MM.1S (cell line): ENCODE results near the gene NFKB2.

ENCODE experiments used
- DNase-seq: peaks from one replicate; pipeline ENCODE4 v3.0.0-alpha.2; 2015
- H2AFZ ChIP-seq: fragments of 300-600 bp; sonication (generic); 2 replicates; pipeline ENCODE4 v1.6.0; 2016; ENCODE audit warnings: antibody characterized with exemption, low read length
- H3F3A ChIP-seq: fragments of 300-600 bp; sonication (generic); 2 replicates; pipeline ENCODE4 v1.6.1; 2016; ENCODE audit warnings: mild to moderate bottlenecking, antibody characterized with exemption, low read length, moderate library complexity, mixed read lengths; ENCODE audit not compliant: insufficient read depth
- H3K27ac ChIP-seq: fragments of 300-600 bp; sonication (generic); 2 replicates; pipeline ENCODE4 v1.5.1; 2016; ENCODE audit warnings: mild to moderate bottlenecking, low read length
- H3K27me3 ChIP-seq: fragments of 300-600 bp; sonication (generic); replicated peaks from 2 replicates; pipeline ENCODE4 v1.6.0; 2016; ENCODE audit warnings: low read length; ENCODE audit not compliant: insufficient read depth
- H3K36me3 ChIP-seq: fragments of 300-600 bp; sonication (generic); replicated peaks from 2 replicates; pipeline ENCODE4 v1.6.1; 2016; ENCODE audit warnings: mild to moderate bottlenecking, low read length, mixed read lengths; ENCODE audit not compliant: insufficient read depth
- H3K4me1 ChIP-seq: fragments of 300-600 bp; sonication (generic); 2 replicates; pipeline ENCODE4 v1.6.1; 2016; ENCODE audit warnings: low read length, mixed read lengths
- H3K4me2 ChIP-seq: fragments of 300-600 bp; sonication (generic); 2 replicates; pipeline ENCODE4 v1.6.0; 2016; ENCODE audit warnings: low read depth, low read length
- H3K4me3 ChIP-seq: fragments of 300-600 bp; sonication (generic); 2 replicates; pipeline ENCODE4 v1.5.1; 2016; ENCODE audit warnings: low read length, mixed read lengths
- H3K79me2 ChIP-seq: fragments of 300-600 bp; sonication (generic); 2 replicates; pipeline ENCODE4 v1.6.1; 2016; ENCODE audit warnings: mixed run types, low read length, mixed read lengths
- H3K9ac ChIP-seq: fragments of 300-600 bp; sonication (generic); 2 replicates; pipeline ENCODE4 v1.6.1; 2016; ENCODE audit warnings: low read length, mixed read lengths
- H3K9me2 ChIP-seq: fragments of 300-600 bp; sonication (generic); replicated peaks from 2 replicates; pipeline ENCODE4 v1.6.1; 2016; ENCODE audit warnings: mild to moderate bottlenecking, low read length, mixed read lengths; ENCODE audit not compliant: insufficient read depth
- H3K9me3 ChIP-seq: fragments of 300-600 bp; sonication (generic); replicated peaks from 2 replicates; pipeline ENCODE4 v1.6.1; 2016; ENCODE audit warnings: mild to moderate bottlenecking, low read length, mixed read lengths; ENCODE audit not compliant: insufficient read depth
- H4K20me1 ChIP-seq: fragments of 300-600 bp; sonication (generic); 2 replicates; pipeline ENCODE4 v1.6.1; 2016; ENCODE audit warnings: mild to moderate bottlenecking, low read length, moderate library complexity, mixed read lengths; ENCODE audit not compliant: insufficient read depth
- EZH2 ChIP-seq: fragments of 300-600 bp; sonication (generic); optimal IDR thresholded peaks from 2 replicates; pipeline ENCODE3; 2017; ENCODE audit warnings: low read depth, mild to moderate bottlenecking, antibody characterized with exemption, low read length, mixed read lengths
- EZH2phosphoT487 ChIP-seq: fragments of 300-600 bp; sonication (generic); IDR thresholded peaks from 2 replicates; pipeline ENCODE4 v1.6.1; 2018; ENCODE audit warnings: antibody characterized with exemption, low read length
- TF ChIP-seq, protein P1 (sequence below): fragments of 300-600 bp; sonication (generic); IDR thresholded peaks from 2 replicates; pipeline ENCODE4 v1.5.1; 2016; ENCODE audit warnings: antibody characterized with exemption, low read length, mixed read lengths

The NFKB2 gene

DNA sequence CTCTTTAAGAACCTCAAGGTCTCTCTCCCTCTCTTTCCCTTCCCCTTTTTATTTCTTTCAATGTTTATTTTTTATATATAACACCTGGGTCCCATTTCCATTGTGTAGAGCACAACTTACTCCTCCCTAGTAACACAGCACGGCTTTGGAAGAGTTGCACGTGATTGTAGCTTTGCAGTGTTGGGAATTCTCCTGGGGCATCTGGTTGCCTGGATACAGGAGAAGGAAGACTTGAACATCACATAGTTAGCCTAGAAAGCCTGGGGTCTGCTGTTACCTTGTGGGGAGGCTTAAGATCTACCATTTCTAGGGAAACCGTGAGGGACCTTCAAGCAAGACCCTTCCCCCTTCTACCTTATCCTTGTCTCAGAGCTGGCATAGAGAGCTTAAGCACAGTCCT is 41.1 kb upstream of the NFKB2 start:
- H3K36me3 ChIP-seq: peaks cover 18% of the 10 kb centered on the region; the same call in 1 of the 2 replicates
- no peak overlapping the region for H2AFZ ChIP-seq
- DNase-seq: no peak
- no peaks in the 10 kb centered on the region for H3K9me2 ChIP-seq
- no peak overlapping the region for H3K4me2 ChIP-seq
- TF ChIP-seq EZH2: no peak
- H3F3A ChIP-seq: 0 out of 2 replicates have a peak, but pooled peaks cover 3% of the 10 kb centered on the region
- H3K27ac ChIP-seq: no peak overlapping the region
- H3K9ac ChIP-seq: no peak overlapping the region
- H4K20me1 ChIP-seq: 0 out of 2 replicates have a peak, but pooled peaks cover 4% of the 10 kb centered on the region
- no peaks in the 10 kb centered on the region for H3K4me1 ChIP-seq
- H3K9me3 ChIP-seq: no peaks in the 10 kb centered on the region
- H3K4me3 ChIP-seq: no peak overlapping the region
- no peaks in the 10 kb centered on the region for H3K27me3 ChIP-seq
- H3K79me2 ChIP-seq: peaks cover 7% of the 10 kb centered on the region; the same call in 1 of the 2 replicates

DNA sequence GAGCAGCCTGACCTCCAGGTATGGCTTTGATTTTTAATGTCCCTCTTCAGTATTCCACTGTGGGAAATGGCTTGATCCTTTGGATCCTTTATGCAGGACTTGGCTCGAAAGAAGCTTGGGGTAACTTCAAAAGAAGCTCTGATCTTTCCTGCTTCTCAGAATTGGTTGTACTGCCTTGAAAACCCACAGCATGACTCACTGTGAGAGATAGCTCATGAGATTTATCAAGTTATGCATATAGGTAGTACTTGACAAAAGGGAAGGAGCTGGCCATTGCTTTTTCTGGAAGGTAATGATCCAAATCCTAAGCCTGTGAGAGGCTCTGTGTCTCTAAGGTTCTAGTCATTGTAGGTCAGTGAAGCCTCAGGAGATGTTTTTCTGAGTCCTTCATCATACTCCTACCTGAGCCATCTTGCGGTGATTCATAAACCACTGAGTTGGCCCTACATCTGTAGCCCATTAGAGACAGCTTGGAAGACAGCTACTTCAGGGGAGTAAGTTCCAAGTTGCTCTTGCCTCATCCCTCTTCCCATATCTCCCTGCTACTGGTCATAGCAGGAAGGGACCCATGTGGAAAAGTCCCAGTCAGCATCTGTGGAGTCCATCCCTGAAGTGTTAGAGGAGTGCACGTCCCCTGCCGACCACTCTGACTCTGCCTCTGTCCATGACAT is 36.7 kb upstream of the NFKB2 start:
- no peak overlapping the region for H3K9ac ChIP-seq

DNA sequence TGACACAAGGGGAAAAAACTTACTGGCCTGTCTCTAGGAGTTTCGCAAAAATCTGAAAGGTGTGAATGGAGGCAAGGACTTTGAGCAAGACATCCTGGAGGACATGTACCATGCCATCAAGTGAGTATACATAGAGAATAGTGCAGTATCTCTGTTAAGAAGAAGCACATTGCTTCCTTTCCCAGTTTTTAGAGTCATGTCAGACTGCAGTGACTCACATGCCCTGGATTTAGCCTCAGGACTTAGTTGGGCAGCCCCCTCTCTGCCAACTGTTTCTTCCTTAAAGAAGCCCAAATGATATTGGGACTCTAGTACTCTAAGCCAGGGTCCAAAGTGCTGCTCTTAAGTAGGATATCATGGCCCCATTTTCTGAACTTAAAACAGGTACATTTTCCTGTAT is 28.1 kb upstream of the NFKB2 start:
- no peaks in the 10 kb centered on the region for H3K9me2 ChIP-seq
- H4K20me1 ChIP-seq: no peaks in the 10 kb centered on the region
- H3K36me3 ChIP-seq: peaks cover 22% of the 10 kb centered on the region
- H3K4me3 ChIP-seq: no peak overlapping the region
- H3K27me3 ChIP-seq: no peaks in the 10 kb centered on the region
- no peak overlapping the region for H3K27ac ChIP-seq
- no peaks in the 10 kb centered on the region for H3F3A ChIP-seq
- no peak overlapping the region for H2AFZ ChIP-seq
- no peak for DNase-seq
- H3K79me2 ChIP-seq: no peaks in the 10 kb centered on the region
- H3K9ac ChIP-seq: no peak overlapping the region
- no peak for TF ChIP-seq EZH2phosphoT487
- no peak for TF ChIP-seq EZH2
- TF ChIP-seq, protein P1, sequence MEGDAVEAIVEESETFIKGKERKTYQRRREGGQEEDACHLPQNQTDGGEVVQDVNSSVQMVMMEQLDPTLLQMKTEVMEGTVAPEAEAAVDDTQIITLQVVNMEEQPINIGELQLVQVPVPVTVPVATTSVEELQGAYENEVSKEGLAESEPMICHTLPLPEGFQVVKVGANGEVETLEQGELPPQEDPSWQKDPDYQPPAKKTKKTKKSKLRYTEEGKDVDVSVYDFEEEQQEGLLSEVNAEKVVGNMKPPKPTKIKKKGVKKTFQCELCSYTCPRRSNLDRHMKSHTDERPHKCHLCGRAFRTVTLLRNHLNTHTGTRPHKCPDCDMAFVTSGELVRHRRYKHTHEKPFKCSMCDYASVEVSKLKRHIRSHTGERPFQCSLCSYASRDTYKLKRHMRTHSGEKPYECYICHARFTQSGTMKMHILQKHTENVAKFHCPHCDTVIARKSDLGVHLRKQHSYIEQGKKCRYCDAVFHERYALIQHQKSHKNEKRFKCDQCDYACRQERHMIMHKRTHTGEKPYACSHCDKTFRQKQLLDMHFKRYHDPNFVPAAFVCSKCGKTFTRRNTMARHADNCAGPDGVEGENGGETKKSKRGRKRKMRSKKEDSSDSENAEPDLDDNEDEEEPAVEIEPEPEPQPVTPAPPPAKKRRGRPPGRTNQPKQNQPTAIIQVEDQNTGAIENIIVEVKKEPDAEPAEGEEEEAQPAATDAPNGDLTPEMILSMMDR: no peak
- H3K4me1 ChIP-seq: no peaks in the 10 kb centered on the region
- H3K9me3 ChIP-seq: no peaks in the 10 kb centered on the region
- H3K4me2 ChIP-seq: no peak overlapping the region

More for the DNA sequence above, 36.7 kb upstream of the NFKB2 start:
- no peaks in the 10 kb centered on the region for H3K79me2 ChIP-seq
- H3K27ac ChIP-seq: no peak overlapping the region
- 0 out of 2 replicates have a peak, but pooled peaks cover 6% of the 10 kb centered on the region for H4K20me1 ChIP-seq
- no peak for DNase-seq
- peaks cover 14% of the 10 kb centered on the region; the same call in 1 of the 2 replicates for H3K36me3 ChIP-seq
- TF ChIP-seq, protein P1: no peak
- TF ChIP-seq EZH2 (no peak), EZH2phosphoT487 (no peak)
- no peaks in the 10 kb centered on the region for H3K4me1 ChIP-seq
- no peaks in the 10 kb centered on the region for H3K9me2 ChIP-seq
- H3K27me3 ChIP-seq: no peaks in the 10 kb centered on the region
- no peaks in the 10 kb centered on the region for H3K9me3 ChIP-seq
- H3F3A ChIP-seq: no peaks in the 10 kb centered on the region
- no peak overlapping the region for H3K4me3 ChIP-seq
- no peak overlapping the region for H2AFZ ChIP-seq
- H3K4me2 ChIP-seq: no peak overlapping the region

DNA sequence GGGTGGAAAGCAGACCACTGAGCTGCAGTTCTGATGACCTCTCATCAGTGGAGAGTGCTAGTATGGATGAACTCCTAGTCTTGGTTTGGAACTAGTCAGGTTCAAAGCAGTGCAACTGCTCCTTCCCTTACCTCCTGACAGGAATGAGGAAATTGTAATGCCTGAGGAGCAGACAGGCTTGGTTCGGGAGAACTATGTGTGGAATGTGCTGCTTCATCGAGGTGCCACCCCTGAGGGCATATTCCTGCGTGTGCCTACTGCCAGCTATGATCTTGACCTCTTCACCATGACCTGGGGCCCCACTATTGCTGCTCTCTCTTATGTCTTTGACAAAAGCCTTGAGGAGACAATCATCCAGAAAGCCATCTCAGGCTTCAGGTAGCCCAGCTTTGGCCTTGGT is 27.4 kb upstream of the NFKB2 start:
- no peak for DNase-seq
- Histone ChIP-seq H2AFZ (no peak overlapping the region), H3K27me3 (no peaks in the 10 kb centered on the region), H3K27ac (no peak overlapping the region), H3K9me3 (no peaks in the 10 kb centered on the region), H3K9me2 (no peaks in the 10 kb centered on the region), H3K79me2 (no peaks in the 10 kb centered on the region), H3K36me3 (peaks cover 22% of the 10 kb centered on the region), H4K20me1 (no peaks in the 10 kb centered on the region), H3K4me2 (no peak overlapping the region), H3K4me3 (no peak overlapping the region), H3K9ac (no peak overlapping the region), H3K4me1 (no peaks in the 10 kb centered on the region), H3F3A (no peaks in the 10 kb centered on the region)
- TF ChIP-seq, protein P1: no peak
- TF ChIP-seq EZH2: no peak
- TF ChIP-seq EZH2phosphoT487: no peak
